ENCODE measurements around the gene ATL2.
"Not testable (repeated sequence)": the region's sequence is repeated elsewhere in the genome, so short reads cannot be mapped to it uniquely, and the experiment has no call there.

The ATL2 gene

GRCh38 chr2:38274286-38275276, 102.5 kb downstream of the ATL2 start:
- peak in 1 of 2 donors; percentile 28 for DNase-seq (ENCODE audit: low read depth in 2 of 2)

GRCh38 chr2:38271697-38272096, 105.4 kb downstream of the ATL2 start:
- no peak for DNase-seq (ENCODE audit: low read depth in 2 of 2)

GRCh38 chr2:38269421-38269820, 107.7 kb downstream of the ATL2 start:
- DNase-seq (ENCODE audit: low read depth in 2 of 2), result no peak

GRCh38 chr2:38268691-38269327, 108.3 kb downstream of the ATL2 start:
- DNase-seq (ENCODE audit: low read depth in 2 of 2), result no peak

- no peak for DNase-seq (ENCODE audit: low read depth in 2 of 2)
These were observed 109.1 kb downstream of the ATL2 start for GRCh38 chr2:38268001-38268400.

- DNase-seq (ENCODE audit: low read depth in 2 of 2), result no peak
These were observed 109.7 kb downstream of the ATL2 start for GRCh38 chr2:38267270-38267925.

- DNase-seq (ENCODE audit: low read depth in 2 of 2), result no peak
These were observed 110.6 kb downstream of the ATL2 start for GRCh38 chr2:38266382-38267061.

- no peak for DNase-seq (ENCODE audit: low read depth in 2 of 2)
These were observed 111.6 kb downstream of the ATL2 start for GRCh38 chr2:38265461-38265860.

- no peak for DNase-seq (ENCODE audit: low read depth in 2 of 2)
These were observed 112.5 kb downstream of the ATL2 start for GRCh38 chr2:38264396-38265221.

GRCh38 chr2:38263293-38263692, 113.8 kb downstream of the ATL2 start:
- no peak for DNase-seq (ENCODE audit: low read depth in 2 of 2)

- no peak for DNase-seq (ENCODE audit: low read depth in 2 of 2)
These were observed 114.8 kb downstream of the ATL2 start for GRCh38 chr2:38262069-38262871.

GRCh38 chr2:38261569-38262068, 115.5 kb downstream of the ATL2 start:
- DNase-seq (ENCODE audit: low read depth in 2 of 2), result no peak

- no peak for DNase-seq (ENCODE audit: low read depth in 2 of 2)
These were observed 116.1 kb downstream of the ATL2 start for GRCh38 chr2:38260972-38261371.

- no peak for DNase-seq (ENCODE audit: low read depth in 2 of 2)
These were observed 116.6 kb downstream of the ATL2 start for GRCh38 chr2:38260469-38260868.

- DNase-seq (ENCODE audit: low read depth in 2 of 2), result no peak
These were observed 117.8 kb downstream of the ATL2 start for GRCh38 chr2:38259311-38259710.

GRCh38 chr2:38257680-38258079, 119.4 kb downstream of the ATL2 start:
- not testable (repeated sequence) for DNase-seq (ENCODE audit: low read depth in 2 of 2)

- no peak for DNase-seq (ENCODE audit: low read depth in 2 of 2)
These were observed 120.5 kb downstream of the ATL2 start for GRCh38 chr2:38256610-38257009.

- DNase-seq (ENCODE audit: low read depth in 2 of 2), result no peak
These were observed 121.9 kb downstream of the ATL2 start for GRCh38 chr2:38255211-38255610.

GRCh38 chr2:38254796-38255195, 122.3 kb downstream of the ATL2 start:
- DNase-seq (ENCODE audit: low read depth in 2 of 2), result no peak

GRCh38 chr2:38251940-38252339, 125.1 kb downstream of the ATL2 start:
- DNase-seq (ENCODE audit: low read depth in 2 of 2), result no peak

Data from stimulated activated CD4-positive, alpha-beta T cell treated with anti-CD3 and anti-CD28 coated beads, Interleukin-1b, Interleukin-23, amount 100 ng/mL, for 4 hours (primary cell).